Measurements from ENCODE around the gene PREB.
A peak's percentile ranks its signal among the peaks of the same experiment; 100 is the strongest.

PREB gene

GRCh38 chr2:27152102-27152795 lies 17.8 kb upstream of the PREB start:
- DNase-seq, result no peak

- no peak for DNase-seq
These were observed 16.3 kb upstream of the PREB start for GRCh38 chr2:27150639-27151230.

GRCh38 chr2:27149570-27150405 lies 15.4 kb upstream of the PREB start:
- DNase-seq, result no peak

- peak; percentile 48 for DNase-seq
These were observed 14.5 kb upstream of the PREB start, which contains the start of gene TCF23 for GRCh38 chr2:27148801-27149439. Gene TCF23, plus strand, starts transcription at chr2:27149004. Its CDS starts 130 bp downstream, at chr2:27149134.

- no peak for DNase-seq
These were observed 13.5 kb upstream of the PREB start for GRCh38 chr2:27147935-27148334.

GRCh38 chr2:27145682-27146081 lies 11.2 kb upstream of the PREB start:
- DNase-seq, result no peak

GRCh38 chr2:27143285-27143684 lies 8.8 kb upstream of the PREB start:
- DNase-seq, result no peak

- DNase-seq, result no peak
These were observed 4.9 kb upstream of the PREB start, which contains the start of gene PRR30 for GRCh38 chr2:27139310-27139709. Gene PRR30, minus strand, starts transcription at chr2:27139410. Its CDS starts 1,081 bp downstream, at chr2:27138329.

- DNase-seq, result no peak
These were observed 3.7 kb upstream of the PREB start for GRCh38 chr2:27138111-27138510.

GRCh38 chr2:27137322-27137935 lies 3.0 kb upstream of the PREB start:
- no peak for DNase-seq

GRCh38 chr2:27136751-27137150 lies 2.3 kb upstream of the PREB start:
- DNase-seq, result no peak

- no peak for DNase-seq
These were observed 1.1 kb upstream of the PREB start for GRCh38 chr2:27135478-27135955.

- DNase-seq, result no peak
These were observed 493 bp upstream of the PREB start for GRCh38 chr2:27134781-27135477.

- DNase-seq, result no peak
These were observed 1.1 kb downstream of the PREB start for GRCh38 chr2:27133195-27133875.

- no peak for DNase-seq
These were observed 3.0 kb downstream of the PREB start for GRCh38 chr2:27131429-27131828.

GRCh38 chr2:27130396-27130795 lies 4.0 kb downstream of the PREB start:
- DNase-seq, result no peak

GRCh38 chr2:27128668-27129571 lies 5.5 kb downstream of the PREB start:
- DNase-seq, result no peak

GRCh38 chr2:27127883-27128667 lies 6.4 kb downstream of the PREB start:
- no peak for DNase-seq

- DNase-seq, result no peak
These were observed 8.2 kb downstream of the PREB start for GRCh38 chr2:27126252-27126710.
